GM13977 (cell line): ENCODE data around the gene SPAG9.

Source experiments
- DNase-seq: peaks from one replicate; pipeline ENCODE4 v3.0.0; 2012; ENCODE audit warnings: low spot score
- in situ Hi-C: fragments of 300-500 bp; cut with MboI; formaldehyde crosslinking; loops from one replicate; pipeline ENCODE4 v1.12.0; 2022; ENCODE audit warnings: low sequenced_read_pairs, low pct_unique_long_range_greater_than_20kb, mixed read lengths, inconsistent platforms; ENCODE audit not compliant: unreplicated experiment
- TF ChIP-seq, protein P1 (sequence below): IDR thresholded peaks from 2 replicates; pipeline ENCODE4 v1.5.1; 2012; ENCODE audit warnings: mild to moderate bottlenecking, control low read depth; ENCODE audit not compliant: insufficient read depth; ENCODE audit errors: extremely low read depth, missing control alignments

The SPAG9 gene

DNA sequence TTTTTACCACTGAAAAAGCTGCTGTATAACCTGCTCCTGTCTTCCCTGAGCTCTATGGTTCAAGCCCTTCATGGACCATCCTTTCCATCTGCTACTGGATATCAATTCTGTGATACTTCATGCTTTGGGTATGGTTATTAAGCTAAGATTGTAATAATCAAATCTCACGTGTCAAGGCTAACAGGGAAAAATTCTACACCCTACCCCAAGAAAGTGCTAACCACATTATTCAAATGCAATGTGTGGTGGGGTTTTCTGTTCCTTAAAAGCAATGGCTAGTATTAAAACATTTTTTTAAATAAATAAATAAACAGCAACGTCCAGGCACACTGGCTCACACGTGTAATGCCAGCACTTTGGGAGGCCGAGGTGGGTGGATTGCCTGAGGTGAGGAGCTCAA is 65.9 kb downstream of the SPAG9 start:
- no peak for DNase-seq
- TF ChIP-seq, protein P1, sequence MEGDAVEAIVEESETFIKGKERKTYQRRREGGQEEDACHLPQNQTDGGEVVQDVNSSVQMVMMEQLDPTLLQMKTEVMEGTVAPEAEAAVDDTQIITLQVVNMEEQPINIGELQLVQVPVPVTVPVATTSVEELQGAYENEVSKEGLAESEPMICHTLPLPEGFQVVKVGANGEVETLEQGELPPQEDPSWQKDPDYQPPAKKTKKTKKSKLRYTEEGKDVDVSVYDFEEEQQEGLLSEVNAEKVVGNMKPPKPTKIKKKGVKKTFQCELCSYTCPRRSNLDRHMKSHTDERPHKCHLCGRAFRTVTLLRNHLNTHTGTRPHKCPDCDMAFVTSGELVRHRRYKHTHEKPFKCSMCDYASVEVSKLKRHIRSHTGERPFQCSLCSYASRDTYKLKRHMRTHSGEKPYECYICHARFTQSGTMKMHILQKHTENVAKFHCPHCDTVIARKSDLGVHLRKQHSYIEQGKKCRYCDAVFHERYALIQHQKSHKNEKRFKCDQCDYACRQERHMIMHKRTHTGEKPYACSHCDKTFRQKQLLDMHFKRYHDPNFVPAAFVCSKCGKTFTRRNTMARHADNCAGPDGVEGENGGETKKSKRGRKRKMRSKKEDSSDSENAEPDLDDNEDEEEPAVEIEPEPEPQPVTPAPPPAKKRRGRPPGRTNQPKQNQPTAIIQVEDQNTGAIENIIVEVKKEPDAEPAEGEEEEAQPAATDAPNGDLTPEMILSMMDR, result no peak
- in situ Hi-C loops, result no loop called here

DNA sequence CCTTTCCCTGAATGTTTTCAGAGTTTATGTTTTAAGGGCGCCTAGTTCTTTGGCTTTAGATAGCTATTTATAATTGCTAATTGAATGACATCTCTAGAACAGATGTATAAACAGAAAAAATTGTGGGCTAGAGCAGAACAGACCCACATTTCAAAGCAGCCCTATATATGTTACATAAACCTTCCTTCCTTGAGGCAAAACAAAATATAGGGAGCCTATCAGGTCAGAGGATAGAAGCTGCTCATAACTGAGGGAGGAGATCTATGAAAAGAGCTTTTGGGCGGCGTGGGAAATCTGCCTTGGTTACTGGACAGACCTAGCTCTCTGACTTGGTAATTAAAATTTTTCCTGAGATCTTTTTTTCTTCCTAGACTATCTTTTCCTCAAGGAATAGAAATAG is 68.4 kb downstream of the SPAG9 start:
- in situ Hi-C loops, result no loop called here
- TF ChIP-seq, protein P1, result no peak
- DNase-seq, result no peak

DNA sequence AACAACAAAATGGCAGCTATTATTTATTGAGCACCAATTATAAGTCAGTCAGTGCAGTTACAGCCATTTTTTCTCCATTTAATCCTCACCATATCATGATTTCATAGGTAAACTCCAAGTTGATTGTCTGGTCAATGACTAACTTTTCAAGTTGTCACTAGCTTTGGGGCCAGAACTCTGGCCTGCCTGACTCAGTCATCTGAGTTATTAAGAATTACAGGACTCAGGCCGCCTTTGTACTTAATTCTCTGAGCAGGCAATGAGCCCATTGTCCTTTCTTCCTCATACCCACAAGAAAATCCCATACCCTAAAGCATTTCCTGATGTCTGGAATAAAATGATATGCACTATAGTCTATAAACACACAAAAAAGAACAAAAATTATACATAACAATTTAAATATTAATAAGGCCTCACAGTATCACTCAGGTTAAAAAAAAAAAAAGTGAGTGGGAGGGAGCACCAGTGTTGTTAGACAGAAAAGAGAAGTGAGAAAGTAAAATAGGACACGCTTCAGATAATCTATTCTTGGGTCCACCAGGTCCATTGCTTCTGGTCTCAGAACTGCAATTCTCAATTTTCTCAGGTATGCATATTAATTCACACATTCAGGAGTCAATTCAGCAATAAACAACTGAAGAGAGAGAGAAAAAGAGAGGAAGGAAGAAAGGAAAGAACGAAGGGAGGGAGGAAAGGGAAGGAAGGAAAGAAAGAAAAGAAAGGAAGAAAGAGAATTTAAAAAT is 70.2 kb downstream of the SPAG9 start:
- DNase-seq, result peak; percentile 50
- TF ChIP-seq, protein P1, result no peak
- in situ Hi-C loops, result no loop called here

DNA sequence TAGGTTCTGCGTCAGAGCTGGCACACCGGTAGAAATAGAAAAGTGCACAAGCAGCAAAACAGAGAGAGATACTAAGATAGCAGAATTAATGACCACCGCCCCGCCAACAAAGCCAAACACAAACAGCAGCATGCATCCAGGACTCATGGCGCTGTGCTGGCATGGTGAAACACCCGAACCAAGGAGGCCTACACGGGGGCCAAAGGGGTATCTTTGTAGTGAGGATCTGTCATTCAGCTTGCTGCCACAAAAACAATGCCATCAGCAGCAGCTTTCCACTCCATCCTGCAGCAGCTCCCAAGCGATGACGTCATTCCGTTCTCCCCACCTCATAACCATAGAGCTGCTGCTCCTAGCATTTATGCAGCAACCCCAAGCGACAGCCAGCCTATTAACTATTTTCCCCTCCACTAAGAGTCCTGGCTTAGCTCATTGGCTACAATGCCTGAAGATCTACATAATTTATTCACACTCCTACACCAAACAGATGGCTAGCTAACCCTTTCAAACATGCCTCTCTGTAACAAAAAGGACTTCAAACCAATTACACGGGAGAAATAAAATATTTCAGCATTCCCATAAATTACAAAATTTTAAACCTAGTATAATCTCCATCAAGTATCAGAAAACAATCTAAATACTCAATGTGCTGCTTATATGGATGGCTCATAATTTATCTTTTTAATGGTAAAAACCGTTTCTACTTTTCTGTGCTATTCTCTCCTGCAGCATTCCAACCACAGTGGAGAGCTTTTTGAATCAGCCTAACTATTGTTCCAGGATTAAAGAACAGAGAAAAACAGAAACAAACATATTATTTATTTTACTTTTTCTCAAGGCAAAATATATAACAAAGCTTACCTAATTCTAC is 73.9 kb downstream of the SPAG9 start:
- in situ Hi-C loops, result no loop called here
- no peak for DNase-seq
- TF ChIP-seq, protein P1, result no peak

DNA sequence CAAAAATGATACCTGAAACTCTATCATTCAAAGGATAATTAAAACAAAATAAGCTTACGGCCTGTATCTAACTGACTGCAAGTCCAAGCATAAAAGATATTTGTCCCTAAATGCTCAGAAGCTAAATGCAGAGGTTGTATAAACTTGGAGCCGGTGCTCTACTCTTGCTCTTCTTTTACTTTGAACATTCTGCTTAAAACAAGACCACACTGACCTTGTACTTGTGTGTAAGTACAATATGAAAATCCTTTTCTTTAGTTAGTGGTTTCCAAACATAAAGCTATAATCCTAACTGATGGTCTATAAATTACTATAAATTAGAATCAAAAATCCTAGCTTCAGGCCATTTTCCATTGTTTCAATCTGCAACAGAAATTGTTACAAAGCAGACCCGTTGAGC is 74.6 kb downstream of the SPAG9 start:
- in situ Hi-C loops, result no loop called here

DNA sequence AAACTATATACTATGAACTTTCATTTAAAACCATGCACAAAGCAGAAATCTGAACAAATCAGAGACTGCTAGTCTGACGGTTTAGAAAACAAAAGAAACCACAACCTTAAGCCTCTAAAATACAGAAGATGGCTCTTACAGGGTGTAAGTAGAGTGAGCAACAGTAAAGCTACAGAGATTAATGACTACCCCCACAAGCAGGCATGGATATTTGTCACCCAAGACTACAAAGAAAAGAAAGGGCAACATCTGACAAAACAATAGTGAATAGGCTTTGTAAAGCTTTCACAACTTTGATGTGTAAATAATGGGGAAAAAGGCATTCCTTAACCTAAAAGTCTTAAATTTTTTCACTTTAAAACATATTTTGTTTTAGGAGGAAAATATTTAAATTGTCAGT is 75.0 kb downstream of the SPAG9 start:
- DNase-seq, result no peak
- in situ Hi-C loops, result no loop called here
- TF ChIP-seq, protein P1, result no peak

More for the DNA sequence above, 74.6 kb downstream of the SPAG9 start:
- TF ChIP-seq, protein P1, result no peak
- DNase-seq, result no peak
